ENCODE data around the gene BMF.
"Not testable (repeated sequence)": the region's sequence is repeated elsewhere in the genome, so short reads cannot be mapped to it uniquely, and the experiment has no call there.

BMF gene

GRCh38 chr15:40082195-40082883 lies 26.3 kb downstream of the BMF start:
- H3K27ac ChIP-seq, result peak overlapping the region; percentile 47; the same call in 1 of the 2 replicates

GRCh38 chr15:40081691-40082194 lies 26.9 kb downstream of the BMF start:
- no peak for TF ChIP-seq CTCF (conservative IDR thresholded peaks at IDR 0.05)
- H3K27ac ChIP-seq, result peak overlapping the region; percentile 47; the same call in 1 of the 2 replicates

More at GRCh38 chr15:40082195-40082883, 26.3 kb downstream of the BMF start:
- TF ChIP-seq CTCF (conservative IDR thresholded peaks at IDR 0.05), result no peak

GRCh38 chr15:40080847-40081246 lies 27.8 kb downstream of the BMF start:
- peak overlapping the region; percentile 47; the same call in 1 of the 2 replicates for H3K27ac ChIP-seq
- TF ChIP-seq CTCF (conservative IDR thresholded peaks at IDR 0.05), result no peak

GRCh38 chr15:40080104-40080503 lies 28.6 kb downstream of the BMF start:
- TF ChIP-seq CTCF (conservative IDR thresholded peaks at IDR 0.05), result no peak
- H3K27ac ChIP-seq, result no peak overlapping the region

GRCh38 chr15:40079456-40079855 lies 29.2 kb downstream of the BMF start:
- no peak for TF ChIP-seq CTCF (conservative IDR thresholded peaks at IDR 0.05)
- H3K27ac ChIP-seq, result no peak overlapping the region

- peak overlapping the region; percentile 30; the same call in 1 of the 2 replicates for H3K27ac ChIP-seq
- no peak for TF ChIP-seq CTCF (conservative IDR thresholded peaks at IDR 0.05)
These were observed 33.2 kb downstream of the BMF start for GRCh38 chr15:40075298-40076044.

- H3K27ac ChIP-seq, result peak overlapping the region; percentile 30; the same call in 1 of the 2 replicates
These were observed 34.0 kb downstream of the BMF start for GRCh38 chr15:40074656-40075055.

GRCh38 chr15:40073716-40074490 lies 34.8 kb downstream of the BMF start:
- not testable (repeated sequence) for H3K27ac ChIP-seq
